ENCODE measurements around the gene ZNRF3.
A peak's percentile ranks its signal among the peaks of the same experiment; 100 is the strongest.

The ZNRF3 gene

DNA sequence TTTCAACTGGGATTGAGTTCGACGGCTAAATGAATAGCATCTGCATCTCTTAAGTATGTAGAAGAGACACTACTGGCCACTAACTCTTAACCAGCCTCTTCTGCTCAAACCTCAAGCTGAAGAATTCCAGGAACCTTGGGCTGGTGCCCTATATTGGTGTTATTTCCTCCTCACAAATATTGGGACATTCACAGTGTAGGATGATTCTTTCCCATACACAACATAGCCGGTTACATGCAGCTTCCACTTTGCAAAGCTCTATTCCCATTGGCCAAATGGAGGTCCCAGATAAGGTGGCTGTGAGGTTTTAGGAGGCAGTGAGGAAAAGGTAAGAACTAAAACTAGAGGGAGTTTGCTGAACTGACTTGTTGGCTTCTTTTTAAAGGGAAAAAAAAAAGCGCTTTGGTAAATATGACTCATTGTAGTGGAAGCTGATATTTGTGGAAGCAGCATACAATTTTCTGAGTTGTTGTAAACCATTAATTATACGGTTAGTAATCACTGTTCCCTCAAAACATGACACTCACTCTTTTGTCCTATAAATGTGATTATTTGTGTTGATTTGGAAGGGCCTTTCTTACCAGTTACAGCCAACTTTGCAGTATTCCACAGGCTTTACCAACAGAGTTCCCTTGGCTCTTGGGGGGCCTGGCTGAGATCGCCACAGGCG lies 160.7 kb downstream of the ZNRF3 start:
- Histone ChIP-seq H3K79me1 (ENCODE audit: low read depth, low read length) (no peaks in the 10 kb centered on the region), H2BK5ac (ENCODE audit: low read length) (no peak overlapping the region), H3K9me3 (replicated peaks in 1 of 2; ENCODE audit: control insufficient read depth in 2 of 2, insufficient read depth in 1 of 2, low read depth in 1 of 2, low read length in 2 of 2) (no peaks in the 10 kb centered on the region), H3K4me3 (ENCODE audit: low read length in 2 of 2) (no peak overlapping the region), H4K8ac (ENCODE audit: low read depth, low read length) (no peak overlapping the region), H3K4ac (ENCODE audit: low read length) (no peak overlapping the region), H3K18ac (ENCODE audit: low read length) (no peak overlapping the region), H3K27ac (replicated peaks; ENCODE audit: low read length) (no peak overlapping the region), H3K9ac (ENCODE audit: low read depth, low read length, poor library complexity) (no peak overlapping the region), H3K27me3 (ENCODE audit: control insufficient read depth in 3 of 3, insufficient read depth in 3 of 3, low read depth in 1 of 3, low read length in 3 of 3) (no peaks in the 10 kb centered on the region), H2AK5ac (ENCODE audit: low read depth, low read length) (no peak overlapping the region), H3K4me2 (ENCODE audit: insufficient read depth, low read length, poor library complexity, severe bottlenecking) (no peak overlapping the region), H3K23ac (ENCODE audit: low read depth, low read length, poor library complexity) (no peak overlapping the region), H2BK12ac (ENCODE audit: low read length) (no peak overlapping the region), H3K14ac (ENCODE audit: low read length) (no peak overlapping the region), H2BK120ac (ENCODE audit: low read depth, low read length) (no peak overlapping the region), H2AFZ (ENCODE audit: low read length) (no peak overlapping the region), H3K4me1 (ENCODE audit: control insufficient read depth in 2 of 2, insufficient read depth in 1 of 2, low read depth in 1 of 2, low read length in 2 of 2) (peaks cover 0 to 2% of the 10 kb centered on the region in 2 donors), H3K36me3 (replicated peaks in 1 of 2; ENCODE audit: control insufficient read depth in 2 of 2, insufficient read depth in 2 of 2, low read length in 2 of 2) (peaks cover 30 to 70% of the 10 kb centered on the region in 2 donors), H4K91ac (ENCODE audit: low read depth, low read length, poor library complexity) (no peak overlapping the region), H2BK15ac (ENCODE audit: low read length) (no peak overlapping the region)
- no peak for DNase-seq (ENCODE audit: low spot score)
- no CpG with 5 or more reads among the region's 7 CpGs for WGBS, 2 donors (ENCODE audit: extremely low coverage in 2 of 2, insufficient read length in 2 of 2, insufficient replicate concordance in 1 of 2)

DNA sequence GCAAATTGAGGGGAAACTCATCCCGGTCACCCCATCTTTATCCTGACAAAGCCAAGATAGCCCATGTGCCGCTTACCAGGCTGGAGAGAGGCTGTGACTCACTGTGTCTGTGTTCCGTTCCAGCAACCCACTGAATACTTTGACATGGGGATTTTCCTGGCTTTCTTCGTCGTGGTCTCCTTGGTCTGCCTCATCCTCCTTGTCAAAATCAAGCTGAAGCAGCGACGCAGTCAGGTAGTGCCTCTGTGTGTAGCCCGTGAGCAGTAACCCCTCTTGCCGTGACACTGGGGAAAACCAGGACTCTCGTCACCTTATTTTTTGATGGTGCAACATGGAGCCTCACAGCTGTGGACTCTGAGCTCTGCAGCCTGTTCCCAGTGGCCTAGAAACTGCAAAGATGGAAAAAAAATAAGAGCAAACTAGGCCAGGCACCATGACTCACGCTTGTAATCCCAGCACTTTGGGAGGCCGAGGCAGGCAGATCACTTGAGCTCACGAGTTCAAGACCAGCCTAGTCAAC lies 161.3 kb downstream of the ZNRF3 start:
- no peak overlapping the region for H4K8ac ChIP-seq (ENCODE audit: low read depth, low read length)
- no peak overlapping the region for H2BK15ac ChIP-seq (ENCODE audit: low read length)
- H3K23ac ChIP-seq (ENCODE audit: low read depth, low read length, poor library complexity): no peak overlapping the region
- no peak overlapping the region for H3K14ac ChIP-seq (ENCODE audit: low read length)
- no peak for DNase-seq (ENCODE audit: low spot score)
- H3K36me3 ChIP-seq (replicated peaks in 1 of 2; ENCODE audit: control insufficient read depth in 2 of 2, insufficient read depth in 2 of 2, low read length in 2 of 2): peaks cover 34 to 77% of the 10 kb centered on the region in 2 donors
- H3K4me3 ChIP-seq (ENCODE audit: low read length in 2 of 2): no peak overlapping the region
- no peak overlapping the region for H2AK5ac ChIP-seq (ENCODE audit: low read depth, low read length)
- no peak overlapping the region for H2BK12ac ChIP-seq (ENCODE audit: low read length)
- no peaks in the 10 kb centered on the region for H3K9me3 ChIP-seq (replicated peaks in 1 of 2; ENCODE audit: control insufficient read depth in 2 of 2, insufficient read depth in 1 of 2, low read depth in 1 of 2, low read length in 2 of 2)
- no peak overlapping the region for H2BK120ac ChIP-seq (ENCODE audit: low read depth, low read length)
- H3K79me1 ChIP-seq (ENCODE audit: low read depth, low read length): no peaks in the 10 kb centered on the region
- H2BK5ac ChIP-seq (ENCODE audit: low read length): no peak overlapping the region
- no peaks in the 10 kb centered on the region for H3K27me3 ChIP-seq (ENCODE audit: control insufficient read depth in 3 of 3, insufficient read depth in 3 of 3, low read depth in 1 of 3, low read length in 3 of 3)
- no peak overlapping the region for H4K91ac ChIP-seq (ENCODE audit: low read depth, low read length, poor library complexity)
- H3K4me1 ChIP-seq (ENCODE audit: control insufficient read depth in 2 of 2, insufficient read depth in 1 of 2, low read depth in 1 of 2, low read length in 2 of 2): peaks cover 0 to 2% of the 10 kb centered on the region in 2 donors
- WGBS, 2 donors (ENCODE audit: extremely low coverage in 2 of 2, insufficient read length in 2 of 2, insufficient replicate concordance in 1 of 2): no CpG with 5 or more reads among the region's 13 CpGs
- H3K9ac ChIP-seq (ENCODE audit: low read depth, low read length, poor library complexity): no peak overlapping the region
- H2AFZ ChIP-seq (ENCODE audit: low read length): no peak overlapping the region
- no peak overlapping the region for H3K18ac ChIP-seq (ENCODE audit: low read length)
- H3K27ac ChIP-seq (replicated peaks; ENCODE audit: low read length): no peak overlapping the region
- H3K4me2 ChIP-seq (ENCODE audit: insufficient read depth, low read length, poor library complexity, severe bottlenecking): no peak overlapping the region
- H3K4ac ChIP-seq (ENCODE audit: low read length): no peak overlapping the region

DNA sequence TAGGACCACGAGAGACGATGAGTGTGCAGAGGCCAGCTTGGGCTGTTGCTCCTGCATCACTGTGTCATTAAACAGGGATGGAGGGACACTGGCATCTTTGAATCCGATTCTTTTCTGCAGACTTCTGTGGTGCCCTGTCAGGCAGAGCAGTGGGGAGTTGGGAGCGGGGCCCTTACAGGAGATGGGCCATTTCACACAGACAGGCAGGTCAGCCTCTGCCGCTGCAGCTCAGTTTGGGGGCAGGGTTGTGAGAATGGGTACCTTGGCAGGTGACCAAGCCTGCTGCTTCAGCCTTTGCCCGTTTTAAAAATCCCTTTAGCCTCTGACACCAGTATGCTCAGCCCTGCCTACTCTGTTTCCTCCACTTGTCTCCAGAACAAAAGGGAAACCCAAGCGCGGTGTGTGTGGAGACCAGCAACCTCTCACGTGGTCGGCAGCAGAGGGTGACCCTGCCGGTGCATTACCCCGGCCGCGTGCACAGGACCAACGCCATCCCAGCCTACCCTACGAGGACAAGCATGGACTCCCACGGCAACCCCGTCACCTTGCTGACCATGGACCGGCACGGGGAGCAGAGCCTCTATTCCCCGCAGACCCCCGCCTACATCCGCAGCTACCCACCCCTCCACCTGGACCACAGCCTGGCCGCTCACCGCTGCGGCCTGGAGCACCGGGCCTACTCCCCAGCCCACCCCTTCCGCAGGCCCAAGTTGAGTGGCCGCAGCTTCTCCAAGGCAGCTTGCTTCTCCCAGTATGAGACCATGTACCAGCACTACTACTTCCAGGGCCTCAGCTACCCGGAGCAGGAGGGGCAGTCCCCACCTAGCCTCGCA lies 165.7 kb downstream of the ZNRF3 start:
- H3K27ac ChIP-seq (replicated peaks; ENCODE audit: low read length): no peak overlapping the region
- H3K9ac ChIP-seq (ENCODE audit: low read depth, low read length, poor library complexity): no peak overlapping the region
- no peak overlapping the region for H3K4me2 ChIP-seq (ENCODE audit: insufficient read depth, low read length, poor library complexity, severe bottlenecking)
- peak overlapping the region; percentile 12 for H3K14ac ChIP-seq (ENCODE audit: low read length)
- no peak overlapping the region for H4K8ac ChIP-seq (ENCODE audit: low read depth, low read length)
- H3K9me3 ChIP-seq (replicated peaks in 1 of 2; ENCODE audit: control insufficient read depth in 2 of 2, insufficient read depth in 1 of 2, low read depth in 1 of 2, low read length in 2 of 2): no peaks in the 10 kb centered on the region
- no peak for DNase-seq (ENCODE audit: low spot score)
- no peak overlapping the region for H2AK5ac ChIP-seq (ENCODE audit: low read depth, low read length)
- no peak overlapping the region for H4K91ac ChIP-seq (ENCODE audit: low read depth, low read length, poor library complexity)
- H3K27me3 ChIP-seq (ENCODE audit: control insufficient read depth in 3 of 3, insufficient read depth in 3 of 3, low read depth in 1 of 3, low read length in 3 of 3): no peaks in the 10 kb centered on the region
- H2AFZ ChIP-seq (ENCODE audit: low read length): no peak overlapping the region
- no peak overlapping the region for H3K4me3 ChIP-seq (ENCODE audit: low read length in 2 of 2)
- H2BK15ac ChIP-seq (ENCODE audit: low read length): no peak overlapping the region
- peak overlapping the region; percentile 89 for H3K23ac ChIP-seq (ENCODE audit: low read depth, low read length, poor library complexity)
- no CpG with 5 or more reads among the region's 31 CpGs for WGBS, 2 donors (ENCODE audit: extremely low coverage in 2 of 2, insufficient read length in 2 of 2, insufficient replicate concordance in 1 of 2)
- H3K79me1 ChIP-seq (ENCODE audit: low read depth, low read length): no peaks in the 10 kb centered on the region
- no peak overlapping the region for H3K4ac ChIP-seq (ENCODE audit: low read length)
- H3K4me1 ChIP-seq (ENCODE audit: control insufficient read depth in 2 of 2, insufficient read depth in 1 of 2, low read depth in 1 of 2, low read length in 2 of 2): peaks cover 0 to 1% of the 10 kb centered on the region in 2 donors
- no peak overlapping the region for H2BK120ac ChIP-seq (ENCODE audit: low read depth, low read length)
- peak overlapping the region; percentile 8 for H2BK5ac ChIP-seq (ENCODE audit: low read length)
- peaks cover 45 to 94% of the 10 kb centered on the region in 2 donors for H3K36me3 ChIP-seq (replicated peaks in 1 of 2; ENCODE audit: control insufficient read depth in 2 of 2, insufficient read depth in 2 of 2, low read length in 2 of 2)
- no peak overlapping the region for H2BK12ac ChIP-seq (ENCODE audit: low read length)
- H3K18ac ChIP-seq (ENCODE audit: low read length): no peak overlapping the region

DNA sequence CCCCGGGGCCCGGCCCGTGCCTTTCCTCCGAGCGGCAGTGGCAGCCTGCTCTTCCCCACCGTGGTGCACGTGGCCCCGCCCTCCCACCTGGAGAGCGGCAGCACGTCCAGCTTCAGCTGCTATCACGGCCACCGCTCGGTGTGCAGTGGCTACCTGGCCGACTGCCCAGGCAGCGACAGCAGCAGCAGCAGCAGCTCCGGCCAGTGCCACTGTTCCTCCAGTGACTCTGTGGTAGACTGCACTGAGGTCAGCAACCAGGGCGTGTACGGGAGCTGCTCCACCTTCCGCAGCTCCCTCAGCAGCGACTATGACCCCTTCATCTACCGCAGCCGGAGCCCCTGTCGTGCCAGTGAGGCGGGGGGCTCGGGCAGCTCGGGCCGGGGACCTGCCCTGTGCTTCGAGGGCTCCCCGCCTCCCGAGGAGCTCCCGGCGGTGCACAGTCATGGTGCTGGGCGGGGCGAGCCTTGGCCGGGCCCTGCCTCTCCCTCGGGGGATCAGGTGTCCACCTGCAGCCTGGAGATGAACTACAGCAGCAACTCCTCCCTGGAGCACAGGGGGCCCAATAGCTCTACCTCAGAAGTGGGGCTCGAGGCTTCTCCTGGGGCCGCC lies 166.4 kb downstream of the ZNRF3 start:
- Histone ChIP-seq H3K9me3 (replicated peaks in 1 of 2; ENCODE audit: control insufficient read depth in 2 of 2, insufficient read depth in 1 of 2, low read depth in 1 of 2, low read length in 2 of 2) (no peaks in the 10 kb centered on the region), H3K23ac (ENCODE audit: low read depth, low read length, poor library complexity) (peak overlapping the region; percentile 89), H3K4me1 (ENCODE audit: control insufficient read depth in 2 of 2, insufficient read depth in 1 of 2, low read depth in 1 of 2, low read length in 2 of 2) (peaks cover 0 to 8% of the 10 kb centered on the region in 2 donors), H4K8ac (ENCODE audit: low read depth, low read length) (no peak overlapping the region), H2BK5ac (ENCODE audit: low read length) (peak overlapping the region; percentile 15), H3K27me3 (ENCODE audit: control insufficient read depth in 3 of 3, insufficient read depth in 3 of 3, low read depth in 1 of 3, low read length in 3 of 3) (no peaks in the 10 kb centered on the region), H2BK12ac (ENCODE audit: low read length) (peak overlapping the region; percentile 31), H3K4me3 (ENCODE audit: low read length in 2 of 2) (no peak overlapping the region), H2AK5ac (ENCODE audit: low read depth, low read length) (no peak overlapping the region), H3K14ac (ENCODE audit: low read length) (peak overlapping the region; percentile 27), H3K9ac (ENCODE audit: low read depth, low read length, poor library complexity) (no peak overlapping the region), H3K36me3 (replicated peaks in 1 of 2; ENCODE audit: control insufficient read depth in 2 of 2, insufficient read depth in 2 of 2, low read length in 2 of 2) (peaks cover 41 to 92% of the 10 kb centered on the region in 2 donors), H3K79me1 (ENCODE audit: low read depth, low read length) (no peaks in the 10 kb centered on the region), H3K27ac (replicated peaks; ENCODE audit: low read length) (no peak overlapping the region), H3K4me2 (ENCODE audit: insufficient read depth, low read length, poor library complexity, severe bottlenecking) (no peak overlapping the region), H2AFZ (ENCODE audit: low read length) (no peak overlapping the region), H4K91ac (ENCODE audit: low read depth, low read length, poor library complexity) (no peak overlapping the region), H2BK120ac (ENCODE audit: low read depth, low read length) (no peak overlapping the region), H2BK15ac (ENCODE audit: low read length) (no peak overlapping the region), H3K4ac (ENCODE audit: low read length) (no peak overlapping the region), H3K18ac (ENCODE audit: low read length) (peak overlapping the region; percentile 30)
- no CpG with 5 or more reads among the region's 38 CpGs for WGBS, 2 donors (ENCODE audit: extremely low coverage in 2 of 2, insufficient read length in 2 of 2, insufficient replicate concordance in 1 of 2)
- no peak for DNase-seq (ENCODE audit: low spot score)
